Breast epithelium (tissue), 3 donors: Measurements from ENCODE around the gene KIF5A.

ENCODE experiments used
- CTCF ChIP-seq, 3 donors: fragments of 450-650 bp; IDR thresholded peaks; one replicate each; pipeline ENCODE4 v1.5.1; 2016 to 2017; ENCODE audit warnings: antibody characterized with exemption in 3 of 3, mild to moderate bottlenecking in 3 of 3, moderate library complexity in 3 of 3
- POLR2A ChIP-seq: fragments of 450-650 bp; IDR thresholded peaks from one replicate; pipeline ENCODE4 v1.6.1; 2016; ENCODE audit warnings: antibody characterized with exemption, mild to moderate bottlenecking, moderate library complexity
- POLR2AphosphoS5 ChIP-seq, 3 donors: sonication (generic); formaldehyde crosslinking; IDR thresholded peaks; one replicate each; pipeline ENCODE4 v1.6.1; 2017; ENCODE audit warnings: antibody characterized with exemption in 3 of 3

- TF ChIP-seq CTCF (IDR thresholded peaks at IDR 0.05) (no peak), POLR2A (peak; percentile 27), POLR2AphosphoS5 (IDR thresholded peaks at IDR 0.05) (peak in 2 of 3 donors; percentile 44 to 58)
Observed at GRCh38 chr12:57590864-57591781, 41.3 kb downstream of the KIF5A start, which contains the start of gene PIP4K2C.
